Smooth muscle cell of the brain vasculature (primary cell): Measurements from ENCODE around the gene ERVV-1.
A peak's percentile ranks its signal among the peaks of the same experiment; 100 is the strongest.
"Not testable (repeated sequence)": the region's sequence is repeated elsewhere in the genome, so short reads cannot be mapped to it uniquely, and the experiment has no call there.

ENCODE experiments used
- DNase-seq: peaks from one replicate; pipeline ENCODE4 v3.0.0-alpha.2; 2012; ENCODE audit warnings: low read depth, low spot score

Gene ERVV-1

GRCh38 chr19:53019684-53020083 is 6.0 kb downstream of the ERVV-1 start:
- DNase-seq = no peak

DNA sequence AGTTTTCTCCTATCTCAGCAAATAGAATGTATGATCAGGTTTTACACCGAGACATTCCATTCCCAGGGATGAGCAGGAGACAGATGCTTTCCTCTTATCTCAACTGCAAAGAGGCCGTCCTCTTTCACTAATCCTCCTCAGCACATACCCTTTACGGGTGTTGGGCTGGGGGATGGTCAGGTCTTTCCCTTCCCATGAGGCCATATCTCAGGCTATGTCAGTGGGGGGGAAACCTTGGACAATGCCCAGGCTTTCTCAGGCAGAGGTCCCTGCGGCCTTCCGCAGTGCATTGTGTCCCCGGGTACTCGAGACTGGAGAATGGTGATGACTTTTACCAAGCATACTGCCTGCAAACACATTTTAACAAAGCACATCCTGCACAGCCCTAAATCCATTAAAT is 14.6 kb downstream of the ERVV-1 start:
- not testable (repeated sequence) for DNase-seq

- DNase-seq = no peak
Measured at GRCh38 chr19:53034054-53034453, 20.3 kb downstream of the ERVV-1 start.

DNA sequence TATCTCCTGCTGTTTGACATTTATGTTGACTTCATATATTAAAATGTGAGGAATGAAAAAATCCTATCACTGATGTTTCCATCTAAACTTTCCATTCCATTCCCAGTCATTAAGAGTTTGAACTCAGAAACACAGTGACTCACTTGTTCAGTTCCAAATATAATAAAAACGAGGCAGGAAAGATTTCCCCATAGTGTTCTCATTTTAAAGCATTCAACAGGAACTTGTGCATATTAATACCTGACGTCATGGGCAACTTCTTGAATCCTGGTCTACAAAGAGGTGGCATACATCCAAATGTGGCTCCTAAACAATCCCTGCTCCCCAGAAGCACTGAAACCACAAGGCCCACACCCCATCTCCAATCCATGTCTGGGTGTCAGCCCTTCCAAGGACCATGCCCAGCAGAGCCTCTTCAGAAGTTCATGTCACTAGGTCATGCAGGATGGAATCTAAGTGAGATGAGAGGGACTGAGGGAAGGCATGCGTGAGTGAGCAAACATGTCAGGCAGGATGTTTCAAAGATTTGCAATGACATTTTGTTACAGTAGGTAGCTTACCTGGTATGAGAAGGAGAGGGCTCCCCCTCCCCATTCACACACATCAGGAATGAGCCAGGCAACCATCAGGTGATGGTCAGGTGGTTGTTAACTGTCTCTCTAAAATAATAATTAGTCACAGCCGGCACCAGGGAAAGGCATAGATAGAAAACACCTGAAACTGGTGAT is 21.4 kb downstream of the ERVV-1 start:
- no peak for DNase-seq

- peak; percentile 18 for DNase-seq
Measured at GRCh38 chr19:53037101-53038097, 23.7 kb downstream of the ERVV-1 start.

DNA sequence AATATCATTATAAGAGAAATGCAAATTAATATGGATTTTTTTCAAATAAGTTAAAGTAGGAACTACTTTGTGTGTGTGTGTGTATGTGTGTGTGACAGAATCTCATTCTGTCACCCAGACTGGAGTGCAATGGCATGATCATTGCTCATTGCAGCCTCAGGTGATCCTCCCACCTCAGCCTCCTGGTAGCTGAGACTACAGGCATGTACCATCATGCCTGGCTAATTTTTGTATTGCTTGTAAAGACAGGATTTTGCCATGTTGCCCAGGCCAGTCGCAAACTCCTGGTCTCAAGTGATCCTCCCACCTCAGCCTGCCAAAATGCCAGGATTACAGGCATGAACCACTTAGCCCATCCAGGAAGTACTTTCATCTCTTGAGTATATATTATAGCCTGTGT is 27.6 kb downstream of the ERVV-1 start:
- DNase-seq = no peak

DNA sequence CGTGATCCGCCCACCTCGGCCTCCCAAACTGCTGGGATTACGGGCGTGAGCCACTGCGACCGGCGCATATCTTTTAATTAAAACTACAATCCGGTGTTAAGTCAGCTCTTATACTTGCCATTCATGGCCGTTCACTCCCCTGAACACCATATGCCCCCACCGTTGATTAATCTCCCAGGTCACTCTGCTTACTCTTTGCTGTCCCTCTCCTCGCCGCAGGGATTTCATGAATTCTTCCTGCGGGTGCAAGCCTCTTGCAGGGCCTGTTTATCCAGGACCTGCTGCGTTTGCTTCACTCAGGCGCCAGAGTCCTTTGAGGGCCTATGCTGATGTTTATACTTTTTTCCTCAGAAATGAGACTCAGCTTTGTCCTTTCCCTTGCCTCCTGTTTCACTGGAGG is 31.8 kb downstream of the ERVV-1 start:
- no peak for DNase-seq

- no peak for DNase-seq
Measured at GRCh38 chr19:53047379-53047778, 33.7 kb downstream of the ERVV-1 start.

- DNase-seq = no peak
Measured at GRCh38 chr19:53055117-53055516, 41.4 kb downstream of the ERVV-1 start.

- DNase-seq = no peak
Measured at GRCh38 chr19:53057904-53058580, 44.3 kb downstream of the ERVV-1 start.
